Adrenal gland (tissue), 5 donors: ENCODE data around the gene ERLIN1.

Source experiments
- CTCF ChIP-seq, 6 experiments: fragments of 450-650 bp in 4 of 6; fragments of 200-600 bp in 2 of 6; sonication (generic) in 1 of 6; IDR thresholded peaks; 1 replicate in 5 of 6; 2 replicates in 1 of 6; pipeline versions ENCODE4 v1.5.1 to v1.8.0; 2016 to 2021; ENCODE audit warnings: antibody characterized with exemption in 6 of 6, mild to moderate bottlenecking in 2 of 6, moderate library complexity in 1 of 6
- POLR2A ChIP-seq, 2 donors: fragments of 450-650 bp; IDR thresholded peaks; one replicate each; pipeline ENCODE4 v1.6.1; 2017; ENCODE audit warnings: antibody characterized with exemption in 2 of 2, mild to moderate bottlenecking in 2 of 2, moderate library complexity in 1 of 2
- donor health status: DM: no; HTN: no; CAD: no.

GRCh38 chr10:100173035-100173434, 12.8 kb downstream of the ERLIN1 start:
- TF ChIP-seq POLR2A (IDR thresholded peaks at IDR 0.05) (no peak), CTCF (IDR thresholded peaks at IDR 0.05) (no peak)
